ENCODE data around the gene S100A10.

S100A10 gene

GRCh38 chr1:152001631-152002584, 8.2 kb upstream of the S100A10 start:
- Mint-ChIP-seq H3K36me3 (no peaks in the 10 kb centered on the region), H3K27me3 (peaks cover 34 to 51% of the 10 kb centered on the region in 2 donors), H3K9me3 (no peaks in the 10 kb centered on the region), H3K27ac (no peak overlapping the region), H3K4me1 (peaks cover 4 to 6% of the 10 kb centered on the region in 2 donors), H3K4me3 (no peak overlapping the region)
- ATAC-seq (replicated peaks) (peak; percentile 58 to 63), DNase-seq (peak; percentile 47)

GRCh38 chr1:152000964-152001630, 7.4 kb upstream of the S100A10 start:
- DNase-seq = no peak
- Mint-ChIP-seq H3K4me3 (no peak overlapping the region), H3K27ac (no peak overlapping the region), H3K27me3 (peaks cover 34 to 43% of the 10 kb centered on the region in 2 donors), H3K9me3 (no peaks in the 10 kb centered on the region), H3K36me3 (no peaks in the 10 kb centered on the region), H3K4me1 (peaks cover 4 to 6% of the 10 kb centered on the region in 2 donors)
- no peak for ATAC-seq (replicated peaks)

- ATAC-seq (replicated peaks) = no peak
- Mint-ChIP-seq H3K9me3 (no peaks in the 10 kb centered on the region), H3K4me1 (peaks cover 7 to 14% of the 10 kb centered on the region in 2 donors), H3K4me3 (no peak overlapping the region), H3K36me3 (no peaks in the 10 kb centered on the region), H3K27me3 (peaks cover 27 to 28% of the 10 kb centered on the region in 2 donors), H3K27ac (no peak overlapping the region)
- no peak for DNase-seq
Measured at GRCh38 chr1:151998611-151999362, 5.1 kb upstream of the S100A10 start.

GRCh38 chr1:151997284-151997570, 3.6 kb upstream of the S100A10 start:
- Mint-ChIP-seq H3K9me3 (no peaks in the 10 kb centered on the region), H3K27me3 (peaks cover 17 to 19% of the 10 kb centered on the region in 2 donors), H3K27ac (no peak overlapping the region), H3K4me1 (peaks cover 14 to 26% of the 10 kb centered on the region in 2 donors), H3K36me3 (no peaks in the 10 kb centered on the region), H3K4me3 (no peak overlapping the region)
- no peak for DNase-seq
- ATAC-seq (replicated peaks) = no peak

DNA sequence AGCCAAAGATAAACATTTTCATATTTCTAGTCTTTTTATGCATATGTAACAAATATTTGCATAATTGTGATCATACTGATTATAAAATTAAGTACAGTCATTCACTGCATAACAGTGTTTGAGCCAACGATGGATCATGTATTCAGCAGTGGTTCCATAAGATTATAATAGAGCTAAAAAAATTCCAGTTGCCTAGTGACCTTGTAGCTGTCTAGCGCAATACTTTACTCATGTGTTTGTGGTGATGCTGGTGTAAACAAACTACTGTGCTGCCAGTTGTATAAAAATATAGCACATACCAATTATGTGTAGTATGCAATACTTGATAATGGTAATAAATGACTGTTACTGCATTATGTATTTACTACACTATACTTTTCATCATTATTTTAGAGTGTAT, 2.1 kb upstream of the S100A10 start:
- no peak overlapping the region for H3K27ac Mint-ChIP-seq
- H3K27me3 Mint-ChIP-seq = peaks cover 7 to 17% of the 10 kb centered on the region in 2 donors
- ATAC-seq (replicated peaks) (no peak), DNase-seq (no peak)
- no peaks in the 10 kb centered on the region for H3K9me3 Mint-ChIP-seq
- H3K4me1 Mint-ChIP-seq = peaks cover 14 to 31% of the 10 kb centered on the region in 2 donors
- H3K4me3 Mint-ChIP-seq = no peak overlapping the region
- H3K36me3 Mint-ChIP-seq = no peaks in the 10 kb centered on the region

DNA sequence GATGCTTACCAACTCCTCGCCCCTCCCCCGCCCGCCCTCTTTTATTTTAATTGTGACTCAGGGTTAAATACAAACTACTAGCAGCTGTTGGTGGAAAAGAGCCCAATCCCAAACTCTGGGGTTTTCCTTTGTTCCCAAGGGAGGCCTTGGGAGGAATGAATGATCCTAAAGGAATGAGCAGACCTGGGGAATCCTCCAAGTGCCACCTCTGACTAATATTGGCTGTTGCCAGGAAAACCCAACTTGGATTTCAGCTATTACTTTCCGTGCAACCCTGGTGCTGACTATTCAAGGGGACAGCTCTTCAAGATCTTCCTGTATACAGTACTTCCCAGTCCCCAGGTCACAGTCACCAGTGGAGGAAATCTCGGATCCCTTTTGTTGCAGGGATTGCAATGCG, 1.3 kb upstream of the S100A10 start:
- Mint-ChIP-seq H3K36me3 (no peaks in the 10 kb centered on the region), H3K9me3 (no peaks in the 10 kb centered on the region), H3K27me3 (peaks cover 0 to 13% of the 10 kb centered on the region in 2 donors), H3K27ac (peak overlapping the region; percentile 69), H3K4me3 (peak overlapping the region in 1 of 2 donors; percentile 39), H3K4me1 (peaks cover 13 to 28% of the 10 kb centered on the region in 2 donors)
- ATAC-seq (replicated peaks) (no peak), DNase-seq (no peak)

DNA sequence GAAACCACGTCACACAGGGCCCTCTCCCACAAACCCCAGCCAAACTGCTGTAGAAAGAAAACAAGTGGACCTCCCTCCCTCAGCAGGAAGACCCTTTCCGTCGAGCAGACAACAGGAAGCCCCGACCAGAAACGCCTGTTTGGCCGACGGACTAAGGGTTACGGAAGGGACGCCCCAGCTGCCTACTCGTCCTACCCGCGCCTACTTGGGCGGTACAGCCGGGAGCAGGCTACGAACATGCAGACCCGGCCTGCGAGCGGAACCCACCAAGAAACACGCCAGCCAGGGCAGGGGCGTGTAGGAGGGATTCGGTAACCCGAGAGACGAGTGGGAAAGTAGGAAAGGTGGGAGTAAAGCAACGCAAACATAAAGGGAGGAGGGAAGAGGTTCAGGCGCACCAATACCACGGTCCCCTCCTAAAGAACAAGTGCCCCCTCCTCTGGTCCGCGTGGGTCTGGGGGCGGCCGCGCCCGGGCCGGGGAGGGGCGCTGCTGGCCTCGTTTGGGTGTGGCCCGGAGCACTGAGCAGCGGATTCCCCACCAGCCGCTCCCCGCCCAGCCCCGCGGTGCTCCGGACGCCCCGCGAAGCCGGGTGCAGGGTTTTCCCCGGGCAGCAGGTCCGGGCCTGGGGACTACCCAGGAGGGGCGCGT, 450 bp downstream of the S100A10 start:
- no peaks in the 10 kb centered on the region for H3K9me3 Mint-ChIP-seq
- H3K36me3 Mint-ChIP-seq = no peaks in the 10 kb centered on the region
- peak overlapping the region; percentile 96 for H3K27ac Mint-ChIP-seq
- ATAC-seq (replicated peaks) (peak; percentile 47 to 61), DNase-seq (no peak)
- peaks cover 0 to 6% of the 10 kb centered on the region in 2 donors for H3K27me3 Mint-ChIP-seq
- H3K4me1 Mint-ChIP-seq = peaks cover 13 to 41% of the 10 kb centered on the region in 2 donors
- H3K4me3 Mint-ChIP-seq = peak overlapping the region; percentile 95 to 96

GRCh38 chr1:151992303-151993083, 1.2 kb downstream of the S100A10 start:
- Mint-ChIP-seq H3K4me3 (peak overlapping the region; percentile 95 to 96), H3K27me3 (no peaks in the 10 kb centered on the region), H3K9me3 (no peaks in the 10 kb centered on the region), H3K27ac (peak overlapping the region; percentile 96), H3K36me3 (no peaks in the 10 kb centered on the region), H3K4me1 (peaks cover 13 to 41% of the 10 kb centered on the region in 2 donors)
- peak; percentile 39 for DNase-seq
- ATAC-seq (replicated peaks) = peak; percentile 20 to 30

GRCh38 chr1:151991663-151992302, 1.9 kb downstream of the S100A10 start:
- Mint-ChIP-seq H3K4me1 (peaks cover 13 to 41% of the 10 kb centered on the region in 2 donors), H3K4me3 (peak overlapping the region in 1 of 2 donors; percentile 50), H3K9me3 (no peaks in the 10 kb centered on the region), H3K36me3 (no peaks in the 10 kb centered on the region), H3K27me3 (no peaks in the 10 kb centered on the region), H3K27ac (no peak overlapping the region)
- DNase-seq = no peak
- ATAC-seq (replicated peaks) = no peak

- Mint-ChIP-seq H3K27ac (no peak overlapping the region), H3K36me3 (peaks cover 0 to 4% of the 10 kb centered on the region in 2 donors), H3K4me3 (no peak overlapping the region), H3K4me1 (peaks cover 13 to 41% of the 10 kb centered on the region in 2 donors), H3K9me3 (no peaks in the 10 kb centered on the region), H3K27me3 (no peaks in the 10 kb centered on the region)
- ATAC-seq (replicated peaks) (no peak), DNase-seq (no peak)
Measured at GRCh38 chr1:151990856-151991198, 2.8 kb downstream of the S100A10 start.

DNA sequence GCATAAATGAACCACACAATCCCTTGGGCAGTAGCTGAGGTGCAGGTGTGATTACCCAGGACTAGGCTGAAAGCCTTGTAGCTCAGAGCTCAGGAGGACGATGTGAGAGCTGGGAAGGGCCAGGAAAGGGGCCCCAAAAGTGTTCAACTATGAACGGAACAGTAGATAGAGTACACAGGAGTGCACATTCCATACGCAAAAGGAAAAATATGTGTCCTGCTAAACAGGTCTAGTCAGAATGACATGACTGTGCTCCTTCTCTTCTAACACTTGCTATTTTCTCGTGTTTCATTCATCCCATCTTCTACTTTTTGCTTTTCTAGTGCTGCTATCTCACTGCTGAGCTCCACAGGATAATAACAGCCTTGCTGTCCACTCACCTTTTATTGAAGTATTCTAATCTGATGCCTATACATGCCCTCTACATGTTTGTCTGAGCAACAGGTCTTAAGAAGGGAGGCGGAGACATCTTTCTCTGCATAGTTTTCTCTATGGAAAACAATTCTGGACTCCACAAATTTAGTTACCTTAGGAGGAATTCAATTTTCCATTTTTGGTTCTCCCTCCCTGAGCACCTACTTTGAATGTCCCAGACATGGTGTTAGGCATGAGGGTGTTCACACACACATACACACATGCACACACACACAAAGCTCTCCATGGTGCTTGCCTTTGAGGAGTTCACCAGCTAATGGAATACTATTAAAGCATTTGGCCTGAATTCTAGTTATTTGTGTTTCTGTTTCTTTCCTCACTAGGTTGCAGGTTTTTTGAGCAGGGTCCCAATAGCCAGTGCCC, 3.4 kb downstream of the S100A10 start:
- no peak for ATAC-seq (replicated peaks)
- Mint-ChIP-seq H3K27me3 (no peaks in the 10 kb centered on the region), H3K4me1 (peaks cover 11 to 41% of the 10 kb centered on the region in 2 donors), H3K36me3 (peaks cover 0 to 4% of the 10 kb centered on the region in 2 donors), H3K9me3 (no peaks in the 10 kb centered on the region), H3K27ac (no peak overlapping the region), H3K4me3 (no peak overlapping the region)
- no peak for DNase-seq

DNA sequence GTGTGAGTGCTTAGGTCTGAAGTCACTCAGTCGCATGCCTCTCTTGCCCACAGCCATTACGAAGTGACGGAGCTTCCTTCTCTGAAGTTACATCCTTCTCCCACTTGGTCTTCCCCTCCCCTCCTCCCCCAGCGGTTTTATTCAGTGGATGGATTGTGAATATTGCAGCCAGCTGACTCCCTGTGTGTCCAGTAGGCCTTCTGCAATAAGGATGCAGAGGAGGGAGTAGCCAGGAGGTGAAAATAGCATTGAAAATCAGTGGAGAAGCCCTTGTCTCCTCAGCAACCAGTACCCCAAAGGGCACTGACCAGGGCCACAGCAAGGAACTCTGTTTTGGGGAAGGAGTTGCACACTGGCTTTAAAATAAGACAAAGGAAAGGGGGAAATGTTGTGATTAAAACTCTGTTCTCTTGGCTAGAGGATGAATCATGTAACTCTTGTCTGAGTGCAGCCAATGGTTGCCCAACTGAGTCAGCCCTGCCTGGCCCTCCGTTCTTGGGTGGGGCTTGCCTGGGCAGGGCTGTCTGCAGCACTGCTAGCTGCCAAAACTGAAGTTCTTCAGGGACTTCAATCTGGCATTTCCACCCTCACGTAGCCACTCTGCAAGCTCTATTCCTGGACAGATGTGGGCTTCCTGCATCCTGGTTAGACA, 4.3 kb downstream of the S100A10 start:
- Mint-ChIP-seq H3K9me3 (no peaks in the 10 kb centered on the region), H3K36me3 (peaks cover 0 to 4% of the 10 kb centered on the region in 2 donors), H3K27me3 (no peaks in the 10 kb centered on the region), H3K4me3 (no peak overlapping the region), H3K27ac (no peak overlapping the region), H3K4me1 (peaks cover 12 to 42% of the 10 kb centered on the region in 2 donors)
- ATAC-seq (replicated peaks) (no peak), DNase-seq (no peak)

All from stimulated activated naive B cell treated with anti-CD40 and anti-IgM and Interleukin-4, amounts not matched to agents 10 μg/mL and 1 μg/mL and 100 μg/mL, for 72 hours (primary cell).